ENCODE data around the gene SH3PXD2A. TPM values are rescaled to one million over a fixed set of nuclear protein-coding genes. Genes with fewer than 3 reads are reported as not detected.
"Not testable (repeated sequence)": the region's sequence is repeated elsewhere in the genome, so short reads cannot be mapped to it uniquely, and the experiment has no call there.

SH3PXD2A gene
- total RNA-seq, 1 donor from 2014 or later, result 166 TPM

- DNase-seq (ENCODE audit: low spot score), result no peak
- intact Hi-C loops (cut with DNase I), result no loop called here
- no peak for ATAC-seq
Measured at GRCh38 chr10:103673606-103674005, 181.8 kb downstream of the SH3PXD2A start.

- ATAC-seq, result no peak
- intact Hi-C loops (cut with DNase I), result no loop called here
- DNase-seq (ENCODE audit: low spot score), result no peak
Measured at GRCh38 chr10:103672345-103672744, 183.0 kb downstream of the SH3PXD2A start.

GRCh38 chr10:103671126-103671895, 184.1 kb downstream of the SH3PXD2A start:
- intact Hi-C loops (cut with DNase I), result no loop called here
- DNase-seq (ENCODE audit: low spot score) (no peak), ATAC-seq (no peak)

- intact Hi-C loops (cut with DNase I), result no loop called here
- ATAC-seq (no peak), DNase-seq (ENCODE audit: low spot score) (no peak)
Measured at GRCh38 chr10:103669944-103670343, 185.4 kb downstream of the SH3PXD2A start.

GRCh38 chr10:103669243-103669929, 186.0 kb downstream of the SH3PXD2A start:
- DNase-seq (ENCODE audit: low spot score) (no peak), ATAC-seq (no peak)
- intact Hi-C loops (cut with DNase I), result no loop called here

- peak; percentile 85 for DNase-seq (ENCODE audit: low spot score)
- intact Hi-C loops (cut with DNase I), result no loop called here
- ATAC-seq, result peak; percentile 78
Measured at GRCh38 chr10:103668351-103669242, 186.8 kb downstream of the SH3PXD2A start.

- DNase-seq (ENCODE audit: low spot score), result no peak
- peak; percentile 54 for ATAC-seq
- intact Hi-C loops (cut with DNase I), result no loop called here
Measured at GRCh38 chr10:103667356-103667755, 188.0 kb downstream of the SH3PXD2A start.

- ATAC-seq (no peak), DNase-seq (ENCODE audit: low spot score) (no peak)
- intact Hi-C loops (cut with DNase I), result no loop called here
Measured at GRCh38 chr10:103666762-103667150, 188.6 kb downstream of the SH3PXD2A start.

GRCh38 chr10:103666087-103666761, 189.2 kb downstream of the SH3PXD2A start:
- intact Hi-C loops (cut with DNase I), result no loop called here
- ATAC-seq, result no peak
- no peak for DNase-seq (ENCODE audit: low spot score)

- intact Hi-C loops (cut with DNase I), result no loop called here
- ATAC-seq, result no peak
- no peak for DNase-seq (ENCODE audit: low spot score)
Measured at GRCh38 chr10:103665162-103665889, 190.1 kb downstream of the SH3PXD2A start.

- intact Hi-C loops (cut with DNase I), result no loop called here
- no peak for DNase-seq (ENCODE audit: low spot score)
- ATAC-seq, result no peak
Measured at GRCh38 chr10:103663802-103664201, 191.6 kb downstream of the SH3PXD2A start.

GRCh38 chr10:103663236-103663635, 192.1 kb downstream of the SH3PXD2A start:
- intact Hi-C loops (cut with DNase I), result no loop called here
- ATAC-seq (no peak), DNase-seq (ENCODE audit: low spot score) (no peak)

- DNase-seq (ENCODE audit: low spot score); intact Hi-C loops (cut with DNase I); ATAC-seq: not testable (repeated sequence)
Measured at GRCh38 chr10:103662704-103663103, 192.7 kb downstream of the SH3PXD2A start.

GRCh38 chr10:103661198-103661950, 194.0 kb downstream of the SH3PXD2A start:
- intact Hi-C loops (cut with DNase I), result no loop called here
- peak; percentile 90 for DNase-seq (ENCODE audit: low spot score)
- ATAC-seq, result peak; percentile 85

- ATAC-seq, result peak; percentile 28
- intact Hi-C loops (cut with DNase I), result no loop called here
Measured at GRCh38 chr10:103660364-103661197, 194.8 kb downstream of the SH3PXD2A start.

GRCh38 chr10:103659674-103660363, 195.6 kb downstream of the SH3PXD2A start:
- ATAC-seq, result peak; percentile 83
- DNase-seq (ENCODE audit: low spot score), result no peak
- intact Hi-C loops (cut with DNase I), result no loop called here

More at GRCh38 chr10:103660364-103661197, 194.8 kb downstream of the SH3PXD2A start:
- DNase-seq (ENCODE audit: low spot score), result no peak

Measured in sciatic nerve (tissue), 2 donors.